MCF 10A (cell line): Measurements from ENCODE around the gene CDK17. TPM values are rescaled to one million over a fixed set of nuclear protein-coding genes. Genes with fewer than 3 reads are reported as not detected.

Experiments used
- BruUV-seq: library from RNA; stranded (reverse); fragments of 400-500 nt; replicated peaks from 2 replicates; lab custom pipeline; 2021; lab: Mats Ljungman, UMichigan
- CTCF ChIA-PET: fragments of 300-600 bp; sonication (Branson Sonifier 250); formaldehyde crosslinking; extraction: SDS; loops from one replicate; lab custom pipeline; 2021; ENCODE audit warnings: antibody characterized with exemption, inconsistent platforms; lab: Yijun Ruan, JAX
- POLR2A ChIA-PET: fragments of 300-600, 350-650 bp; sonication (Branson Sonifier 250); formaldehyde crosslinking; extraction: SDS; loops from one replicate; lab custom pipeline; 2020; ENCODE audit warnings: antibody characterized with exemption, inconsistent platforms; lab: Yijun Ruan, JAX
- DNase-seq: peaks from one replicate; pipeline ENCODE4 v3.0.0-alpha.2; 2018; ENCODE audit not compliant: unreplicated experiment
- H3K27ac Mint-ChIP-seq: one replicate; pipeline ENCODE4 v1.8.0; 2022; ENCODE audit warnings: mild to moderate bottlenecking, low read depth, mixed read lengths; ENCODE audit not compliant: unreplicated experiment
- H3K27me3 Mint-ChIP-seq: one replicate; pipeline ENCODE4 v1.8.0; 2022; ENCODE audit warnings: mixed read lengths; ENCODE audit not compliant: insufficient read depth, unreplicated experiment
- H3K36me3 Mint-ChIP-seq: one replicate; pipeline ENCODE4 v1.8.0; 2022; ENCODE audit warnings: mild to moderate bottlenecking, moderate library complexity, mixed read lengths; ENCODE audit not compliant: insufficient read depth, unreplicated experiment
- H3K4me1 Mint-ChIP-seq: one replicate; pipeline ENCODE4 v1.8.0; 2022; ENCODE audit warnings: mixed read lengths; ENCODE audit not compliant: insufficient read depth, unreplicated experiment
- H3K4me3 Mint-ChIP-seq: one replicate; pipeline ENCODE4 v1.8.0; 2022; ENCODE audit warnings: mild to moderate bottlenecking, moderate library complexity, mixed read lengths; ENCODE audit not compliant: unreplicated experiment
- H3K9me3 Mint-ChIP-seq: one replicate; pipeline ENCODE4 v1.8.0; 2022; ENCODE audit warnings: mixed read lengths; ENCODE audit not compliant: unreplicated experiment
- intact Hi-C: fragments of 100-400 bp; cut with micrococcal nuclease; formaldehyde crosslinking; loops from 2 replicates; pipeline ENCODE4 v1.14.1; 2022
- total RNA-seq: library from RNA; stranded (reverse); gene quantifications from 2 replicates; pipeline ENCODE4 v1.2.3, GENCODE V29; 2022
- TF ChIP-seq, protein P1 (sequence below): fragments of 200-600 bp; IDR thresholded peaks from one replicate; pipeline ENCODE4 v1.8.0; 2022; ENCODE audit warnings: antibody characterized with exemption, mild to moderate bottlenecking; ENCODE audit not compliant: unreplicated experiment

The CDK17 gene
- total RNA-seq, 1 experiment from 2014 or later = 49.8 TPM

DNA sequence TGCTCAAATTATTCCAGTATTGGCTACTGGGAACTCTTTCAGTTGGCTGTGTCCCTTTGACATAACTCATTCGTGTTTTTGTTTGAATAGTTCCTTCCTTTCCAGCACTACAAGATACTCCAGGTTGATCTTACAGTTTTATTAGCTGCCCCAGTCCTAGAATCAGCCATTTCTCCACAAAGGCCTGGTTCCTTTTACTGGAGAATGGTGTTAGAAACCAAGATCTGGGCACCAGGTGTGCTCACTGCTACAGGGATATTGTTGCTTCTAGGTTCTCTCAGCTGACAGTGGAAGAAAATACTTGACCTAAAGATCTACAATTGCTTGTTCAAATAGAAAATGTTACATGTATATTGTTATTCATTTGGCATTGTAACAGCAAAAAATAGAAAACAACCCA, 21.9 kb downstream of the CDK17 start:
- BruUV-seq = no TSS peak
- ChIA-PET POLR2A (interaction anchor here (0.9 to 1.1 kb wide), 2 partner anchors 20 to 21 kb away, joined by 3 read pairs; no protein-coding TSS in a partner anchor), CTCF (interaction anchor here (1.9 kb wide), 1 partner anchor 23 kb away, joined by 6 read pairs; no protein-coding TSS in a partner anchor)
- intact Hi-C loops = no loop called here
- TF ChIP-seq, protein P1, sequence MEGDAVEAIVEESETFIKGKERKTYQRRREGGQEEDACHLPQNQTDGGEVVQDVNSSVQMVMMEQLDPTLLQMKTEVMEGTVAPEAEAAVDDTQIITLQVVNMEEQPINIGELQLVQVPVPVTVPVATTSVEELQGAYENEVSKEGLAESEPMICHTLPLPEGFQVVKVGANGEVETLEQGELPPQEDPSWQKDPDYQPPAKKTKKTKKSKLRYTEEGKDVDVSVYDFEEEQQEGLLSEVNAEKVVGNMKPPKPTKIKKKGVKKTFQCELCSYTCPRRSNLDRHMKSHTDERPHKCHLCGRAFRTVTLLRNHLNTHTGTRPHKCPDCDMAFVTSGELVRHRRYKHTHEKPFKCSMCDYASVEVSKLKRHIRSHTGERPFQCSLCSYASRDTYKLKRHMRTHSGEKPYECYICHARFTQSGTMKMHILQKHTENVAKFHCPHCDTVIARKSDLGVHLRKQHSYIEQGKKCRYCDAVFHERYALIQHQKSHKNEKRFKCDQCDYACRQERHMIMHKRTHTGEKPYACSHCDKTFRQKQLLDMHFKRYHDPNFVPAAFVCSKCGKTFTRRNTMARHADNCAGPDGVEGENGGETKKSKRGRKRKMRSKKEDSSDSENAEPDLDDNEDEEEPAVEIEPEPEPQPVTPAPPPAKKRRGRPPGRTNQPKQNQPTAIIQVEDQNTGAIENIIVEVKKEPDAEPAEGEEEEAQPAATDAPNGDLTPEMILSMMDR = no peak
- Mint-ChIP-seq H3K4me3 (no peak overlapping the region), H3K36me3 (no peaks in the 10 kb centered on the region), H3K9me3 (peaks cover 11% of the 10 kb centered on the region), H3K27ac (no peak overlapping the region), H3K27me3 (no peaks in the 10 kb centered on the region), H3K4me1 (peaks cover 28% of the 10 kb centered on the region)
- no peak for DNase-seq

DNA sequence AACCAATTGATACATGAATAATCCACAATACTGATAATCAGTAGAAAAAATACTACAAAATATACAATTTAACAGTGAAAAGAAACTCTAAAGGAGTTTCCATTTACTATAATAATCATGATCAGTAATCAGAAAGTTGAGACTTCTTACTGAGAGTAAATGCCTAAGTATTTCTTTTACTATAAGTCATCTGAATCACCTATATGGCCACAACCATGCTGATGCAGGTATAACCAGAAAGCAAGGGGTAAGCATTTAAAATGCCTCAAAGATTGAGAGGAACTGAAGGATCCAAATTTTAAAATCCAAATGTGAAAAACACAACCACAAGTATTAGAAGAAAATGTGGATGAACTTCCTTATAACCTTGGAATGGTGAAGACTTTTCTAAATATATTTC, 23.4 kb downstream of the CDK17 start:
- TF ChIP-seq, protein P1 = no peak
- POLR2A ChIA-PET = no interaction called here
- BruUV-seq = no TSS peak
- Mint-ChIP-seq H3K4me1 (peaks cover 26% of the 10 kb centered on the region), H3K9me3 (peaks cover 11% of the 10 kb centered on the region), H3K27me3 (no peaks in the 10 kb centered on the region), H3K4me3 (no peak overlapping the region), H3K36me3 (no peaks in the 10 kb centered on the region), H3K27ac (no peak overlapping the region)
- CTCF ChIA-PET = interaction anchor here (1.0 kb wide), 1 partner anchor 112 kb away, joined by 3 read pairs; the partner anchor contains the start of gene CFAP54
- DNase-seq = no peak
- intact Hi-C loops = no loop called here

DNA sequence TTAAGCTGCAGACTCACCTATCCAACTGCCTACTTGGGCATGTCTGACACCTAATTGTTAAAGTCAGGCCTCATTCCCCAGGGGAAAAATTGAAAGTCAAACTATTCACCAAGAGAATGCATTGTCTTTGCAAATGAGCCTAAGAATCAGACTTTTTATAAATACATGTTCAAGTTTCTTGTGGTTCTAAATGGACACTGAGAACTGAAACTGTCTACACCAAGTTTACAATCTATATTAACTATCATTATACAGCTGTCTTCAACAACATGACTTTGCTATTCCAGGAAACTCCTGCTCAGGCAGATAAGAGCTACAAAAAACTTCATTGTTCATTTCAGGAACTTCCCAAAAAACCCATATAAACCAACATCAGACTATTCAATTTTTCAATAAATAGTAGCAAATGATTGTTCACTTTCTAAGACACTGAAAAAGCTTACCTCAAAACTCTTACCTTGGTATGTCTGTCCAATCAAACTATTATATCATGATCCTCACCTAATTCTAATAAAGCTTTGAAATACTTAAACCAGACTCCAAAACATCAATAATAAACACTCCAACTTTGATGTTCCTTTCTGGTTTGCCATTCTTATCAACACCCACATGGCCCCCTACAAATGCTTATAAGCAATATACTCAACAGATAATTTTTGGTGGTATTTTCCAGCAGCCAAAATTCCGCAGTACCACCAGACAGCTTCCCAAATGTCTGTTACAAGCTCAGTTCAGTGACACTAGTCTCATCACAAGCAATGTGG, 24.2 kb downstream of the CDK17 start:
- Mint-ChIP-seq H3K9me3 (peaks cover 10% of the 10 kb centered on the region), H3K4me3 (no peak overlapping the region), H3K27ac (no peak overlapping the region), H3K27me3 (no peaks in the 10 kb centered on the region), H3K36me3 (no peaks in the 10 kb centered on the region), H3K4me1 (peaks cover 29% of the 10 kb centered on the region)
- BruUV-seq = no TSS peak
- POLR2A ChIA-PET = interaction anchor here (2.1 kb wide), 1 partner anchor 21 kb away, joined by 7 read pairs; no protein-coding TSS in a partner anchor
- TF ChIP-seq, protein P1 = no peak
- intact Hi-C loops = no loop called here
- CTCF ChIA-PET = interaction anchor here (0.6 to 1.1 kb wide), 3 partner anchors 8 to 113 kb away, joined by 3 read pairs; partner anchors contain the start of gene CFAP54
- DNase-seq = no peak

DNA sequence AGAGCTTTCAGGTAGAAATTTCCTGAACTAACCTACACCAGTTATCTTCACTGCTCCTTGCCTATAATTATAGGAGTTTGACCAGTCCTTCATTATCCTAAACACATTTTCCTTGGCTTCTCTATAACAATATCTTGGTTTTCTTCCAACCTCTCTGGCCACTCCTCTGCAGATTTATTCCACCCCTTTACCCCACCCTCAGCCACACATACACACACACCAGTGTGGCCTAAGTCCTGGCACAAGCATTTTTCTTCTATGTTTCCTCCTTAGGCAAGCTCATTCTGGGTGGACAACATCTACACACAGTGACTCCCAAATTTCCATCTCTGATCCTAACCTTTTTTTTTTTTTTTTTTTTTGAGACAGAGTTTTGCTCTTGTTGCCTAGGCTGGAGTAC, 25.1 kb downstream of the CDK17 start:
- CTCF ChIA-PET = interaction anchor here (0.6 kb wide), 1 partner anchor 85 kb away, joined by 3 read pairs; no protein-coding TSS in a partner anchor

More for the DNA sequence above, 25.1 kb downstream of the CDK17 start:
- intact Hi-C loops = no loop called here
- H3K9me3 Mint-ChIP-seq = peaks cover 4% of the 10 kb centered on the region
- TF ChIP-seq, protein P1 = no peak
- no peaks in the 10 kb centered on the region for H3K36me3 Mint-ChIP-seq
- H3K27me3 Mint-ChIP-seq = no peaks in the 10 kb centered on the region
- peaks cover 25% of the 10 kb centered on the region for H3K4me1 Mint-ChIP-seq
- BruUV-seq = no TSS peak
- DNase-seq = no peak
- no peak overlapping the region for H3K4me3 Mint-ChIP-seq
- POLR2A ChIA-PET = interaction anchor here (2.1 kb wide), 1 partner anchor 22 kb away, joined by 7 read pairs; no protein-coding TSS in a partner anchor
- no peak overlapping the region for H3K27ac Mint-ChIP-seq
